Upper lobe of left lung (tissue), 4 donors: ENCODE results near the gene ZNF618.

Experiments used
- EP300 ChIP-seq, 4 donors: sonication (generic); formaldehyde crosslinking; IDR thresholded peaks; one replicate each; pipeline ENCODE4 v1.5.1; 2017; ENCODE audit warnings: antibody characterized with exemption in 4 of 4, control low read depth in 2 of 4
- POLR2A ChIP-seq, 4 donors: fragments of 450-650 bp; IDR thresholded peaks; one replicate each; pipeline ENCODE4 v1.5.1; 2016 to 2017; ENCODE audit warnings: antibody characterized with exemption in 4 of 4, mild to moderate bottlenecking in 2 of 4
- POLR2AphosphoS5 ChIP-seq, 2 donors: sonication (generic); formaldehyde crosslinking; IDR thresholded peaks; one replicate each; pipeline ENCODE4 v1.5.1; 2017; ENCODE audit warnings: antibody characterized with exemption in 2 of 2
- TF ChIP-seq, protein P1 (sequence below), 6 experiments: fragments of 450-650 bp in 4 of 6; fragments of 200-600 bp in 2 of 6; sonication (generic) in 2 of 6; IDR thresholded peaks; one replicate each; pipeline ENCODE4 v1.5.1; 2016 to 2019; ENCODE audit warnings: antibody characterized with exemption in 6 of 6

DNA sequence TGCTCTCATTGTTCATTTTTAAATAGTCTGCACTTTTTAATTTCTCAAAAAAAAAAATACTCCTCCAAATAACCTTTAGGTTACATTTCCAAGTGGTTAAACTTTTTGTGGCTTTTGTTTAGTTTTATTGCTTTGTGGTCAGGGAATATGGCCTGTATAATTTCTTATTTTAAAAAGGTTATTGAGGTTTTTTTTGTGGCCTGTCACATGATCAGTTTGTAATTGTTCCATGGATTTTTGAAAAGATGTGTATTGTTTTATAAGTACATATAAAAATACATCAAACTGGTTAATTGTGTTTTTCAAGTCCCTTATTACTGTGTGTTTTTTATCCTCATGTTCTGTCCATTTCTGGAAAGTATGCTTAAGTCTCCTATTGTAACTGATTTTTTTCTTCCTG lies 64.0 kb downstream of the ZNF618 start:
- TF ChIP-seq, protein P1, sequence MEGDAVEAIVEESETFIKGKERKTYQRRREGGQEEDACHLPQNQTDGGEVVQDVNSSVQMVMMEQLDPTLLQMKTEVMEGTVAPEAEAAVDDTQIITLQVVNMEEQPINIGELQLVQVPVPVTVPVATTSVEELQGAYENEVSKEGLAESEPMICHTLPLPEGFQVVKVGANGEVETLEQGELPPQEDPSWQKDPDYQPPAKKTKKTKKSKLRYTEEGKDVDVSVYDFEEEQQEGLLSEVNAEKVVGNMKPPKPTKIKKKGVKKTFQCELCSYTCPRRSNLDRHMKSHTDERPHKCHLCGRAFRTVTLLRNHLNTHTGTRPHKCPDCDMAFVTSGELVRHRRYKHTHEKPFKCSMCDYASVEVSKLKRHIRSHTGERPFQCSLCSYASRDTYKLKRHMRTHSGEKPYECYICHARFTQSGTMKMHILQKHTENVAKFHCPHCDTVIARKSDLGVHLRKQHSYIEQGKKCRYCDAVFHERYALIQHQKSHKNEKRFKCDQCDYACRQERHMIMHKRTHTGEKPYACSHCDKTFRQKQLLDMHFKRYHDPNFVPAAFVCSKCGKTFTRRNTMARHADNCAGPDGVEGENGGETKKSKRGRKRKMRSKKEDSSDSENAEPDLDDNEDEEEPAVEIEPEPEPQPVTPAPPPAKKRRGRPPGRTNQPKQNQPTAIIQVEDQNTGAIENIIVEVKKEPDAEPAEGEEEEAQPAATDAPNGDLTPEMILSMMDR (IDR thresholded peaks at IDR 0.05) = no peak
- no peak for TF ChIP-seq POLR2AphosphoS5 (IDR thresholded peaks at IDR 0.05)
- TF ChIP-seq EP300 (IDR thresholded peaks at IDR 0.05) = no peak
- no peak for TF ChIP-seq POLR2A (IDR thresholded peaks at IDR 0.05)
